Measurements from ENCODE around the gene RFT1. TPM values are rescaled to one million over a fixed set of nuclear protein-coding genes. Genes with fewer than 3 reads are reported as not detected.

Gene RFT1
- total and polyA plus RNA-seq, 2 donors (not counting 3 experiments of a cell fraction or from before 2014, with no cell fraction given), result 29.8 to 39.9 TPM

DNA sequence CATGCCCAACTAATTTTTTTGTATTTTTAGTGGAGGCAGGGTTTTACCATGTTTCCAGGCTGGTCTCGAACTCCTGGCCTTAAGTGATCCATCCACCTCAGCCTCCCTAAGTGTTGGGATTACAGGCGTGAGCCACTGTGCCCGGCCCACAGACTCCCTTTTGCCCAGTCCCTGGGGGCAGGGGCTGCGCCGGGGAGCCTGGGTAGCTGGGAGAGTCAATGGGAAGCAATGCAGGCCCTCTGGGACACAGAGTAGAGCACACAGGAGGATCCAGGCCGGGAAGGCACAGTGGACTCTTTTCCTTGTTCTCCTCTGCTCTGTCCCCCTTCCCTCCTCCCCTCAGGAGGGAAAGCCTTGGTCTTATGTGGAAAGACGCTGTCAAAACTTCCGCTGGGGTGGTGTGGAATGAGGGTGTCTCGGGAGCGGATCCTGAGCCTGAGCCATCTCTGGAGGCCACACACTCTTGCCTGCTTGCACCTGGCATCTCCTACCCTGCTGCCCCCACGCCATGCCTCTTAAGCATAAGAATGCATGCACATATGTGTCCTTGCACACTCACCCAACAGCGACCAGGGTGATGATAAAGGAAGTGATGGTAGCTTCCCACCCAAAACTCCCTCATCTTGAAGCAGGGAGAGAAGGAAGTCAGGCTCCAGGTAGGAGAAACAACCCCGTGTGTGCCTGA, 18.9 kb upstream of the RFT1 start:
- Histone ChIP-seq H3K4me3 (replicated peaks in 1 of 3; ENCODE audit: insufficient read depth in 1 of 3, low read depth in 1 of 3, low read length in 3 of 3) (no peak overlapping the region), H3K27ac (ENCODE audit: insufficient read depth, low read depth, low read length) (no peak overlapping the region), H4K20me1 (replicated peaks; ENCODE audit: control insufficient read depth, extremely low read depth, insufficient read depth, low read length) (no peaks in the 10 kb centered on the region), H3K79me2 (ENCODE audit: control insufficient read depth, insufficient read depth, low read length) (no peaks in the 10 kb centered on the region), H2AFZ (ENCODE audit: low read depth, low read length) (no peak overlapping the region), H3K4me2 (ENCODE audit: insufficient read depth, low read length) (no peak overlapping the region), H3K4me1 (ENCODE audit: control insufficient read depth, extremely low read depth, insufficient read depth, low read length) (no peaks in the 10 kb centered on the region), H3K27me3 (ENCODE audit: control insufficient read depth in 2 of 2, insufficient read depth in 2 of 2, low read length in 2 of 2) (no peaks in the 10 kb centered on the region), H3K9ac (replicated peaks; ENCODE audit: extremely low read depth, insufficient read depth, low read length) (no peak overlapping the region), H3K9me1 (replicated peaks; ENCODE audit: control insufficient read depth, extremely low read depth, insufficient read depth, low read length) (no peaks in the 10 kb centered on the region), H3K9me3 (replicated peaks; ENCODE audit: control insufficient read depth, insufficient read depth, low read length) (no peaks in the 10 kb centered on the region), H3K36me3 (ENCODE audit: control insufficient read depth in 2 of 2, extremely low read depth in 1 of 2, insufficient read depth in 2 of 2, low read length in 2 of 2) (no peaks in the 10 kb centered on the region)
- FAIRE-seq (no peak), DNase-seq (ENCODE audit: low read depth, low spot score) (no peak)
- dilution Hi-C loops (cut with MboI; ENCODE audit: extremely low pct_ligation_motif_present, low sequenced_read_pairs), result no loop called here
- no TSS peak for BruUV-seq (replicated peaks)
- intact Hi-C loops (cut with micrococcal nuclease), result no loop called here
- ChIA-PET CTCF (interaction anchor here (1.3 kb wide), 1 partner anchor 45 kb away, joined by 3 read pairs; no protein-coding TSS in a partner anchor), POLR2A (no interaction called here)
- no peak for TF ChIP-seq JUN (IDR thresholded peaks at IDR 0.05; ENCODE audit: borderline replicate concordance, insufficient read depth, insufficient read length, low read depth)
- TF ChIP-seq POLR2A (IDR thresholded peaks at IDR 0.05; ENCODE audit: low read depth, low read length), result no peak
- TF ChIP-seq FOS (IDR thresholded peaks at IDR 0.05; ENCODE audit: borderline replicate concordance, insufficient read depth, low read length), result no peak
- TF ChIP-seq, protein P1, sequence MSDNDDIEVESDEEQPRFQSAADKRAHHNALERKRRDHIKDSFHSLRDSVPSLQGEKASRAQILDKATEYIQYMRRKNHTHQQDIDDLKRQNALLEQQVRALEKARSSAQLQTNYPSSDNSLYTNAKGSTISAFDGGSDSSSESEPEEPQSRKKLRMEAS (IDR thresholded peaks at IDR 0.05; ENCODE audit: insufficient read depth, insufficient read length), result no peak
- TF ChIP-seq, protein P2, sequence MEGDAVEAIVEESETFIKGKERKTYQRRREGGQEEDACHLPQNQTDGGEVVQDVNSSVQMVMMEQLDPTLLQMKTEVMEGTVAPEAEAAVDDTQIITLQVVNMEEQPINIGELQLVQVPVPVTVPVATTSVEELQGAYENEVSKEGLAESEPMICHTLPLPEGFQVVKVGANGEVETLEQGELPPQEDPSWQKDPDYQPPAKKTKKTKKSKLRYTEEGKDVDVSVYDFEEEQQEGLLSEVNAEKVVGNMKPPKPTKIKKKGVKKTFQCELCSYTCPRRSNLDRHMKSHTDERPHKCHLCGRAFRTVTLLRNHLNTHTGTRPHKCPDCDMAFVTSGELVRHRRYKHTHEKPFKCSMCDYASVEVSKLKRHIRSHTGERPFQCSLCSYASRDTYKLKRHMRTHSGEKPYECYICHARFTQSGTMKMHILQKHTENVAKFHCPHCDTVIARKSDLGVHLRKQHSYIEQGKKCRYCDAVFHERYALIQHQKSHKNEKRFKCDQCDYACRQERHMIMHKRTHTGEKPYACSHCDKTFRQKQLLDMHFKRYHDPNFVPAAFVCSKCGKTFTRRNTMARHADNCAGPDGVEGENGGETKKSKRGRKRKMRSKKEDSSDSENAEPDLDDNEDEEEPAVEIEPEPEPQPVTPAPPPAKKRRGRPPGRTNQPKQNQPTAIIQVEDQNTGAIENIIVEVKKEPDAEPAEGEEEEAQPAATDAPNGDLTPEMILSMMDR (IDR thresholded peaks at IDR 0.05; ENCODE audit: extremely low read depth in 1 of 2, insufficient read depth in 1 of 2, low read depth in 1 of 2, low read length in 2 of 2), result no peak
- TF ChIP-seq EZH2 (IDR thresholded peaks at IDR 0.05; ENCODE audit: borderline replicate concordance, low read depth, low read length, severe bottlenecking), result no peak
- no peak for TF ChIP-seq GATA2 (IDR thresholded peaks at IDR 0.05; ENCODE audit: insufficient read depth, insufficient read length, low read depth, low read length)
- no peak for TF ChIP-seq POLR2AphosphoS5 (IDR thresholded peaks at IDR 0.05; ENCODE audit: insufficient read depth, low read depth, low read length)
